ENCODE results near the gene MET.

MET gene

DNA sequence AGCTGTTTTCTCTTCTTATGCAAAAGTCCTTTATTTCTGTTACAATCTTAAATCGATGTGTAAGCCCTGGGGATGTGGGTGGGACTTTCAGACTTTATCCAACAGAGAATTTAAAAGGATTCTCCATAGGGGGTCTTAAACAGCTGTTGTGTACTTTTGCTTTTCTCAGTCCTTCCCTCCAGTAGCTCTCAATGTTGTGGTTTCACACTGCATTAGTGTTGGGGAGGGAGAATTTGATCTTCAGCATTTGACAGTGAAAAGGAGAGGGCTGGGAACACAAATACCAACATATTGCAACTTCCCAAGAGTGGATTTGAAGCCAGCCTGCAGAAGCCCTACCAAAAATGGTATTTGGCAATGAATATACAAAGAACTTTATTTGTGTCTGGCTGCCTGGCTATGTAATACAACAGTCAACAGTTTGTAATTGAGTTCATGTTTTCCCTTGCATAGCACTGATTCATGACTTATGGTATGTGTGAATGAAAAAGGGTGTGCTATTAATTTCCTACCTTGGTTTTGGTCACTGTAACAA, 110.2 kb downstream of the MET start (continued):
- TF ChIP-seq, protein P1, sequence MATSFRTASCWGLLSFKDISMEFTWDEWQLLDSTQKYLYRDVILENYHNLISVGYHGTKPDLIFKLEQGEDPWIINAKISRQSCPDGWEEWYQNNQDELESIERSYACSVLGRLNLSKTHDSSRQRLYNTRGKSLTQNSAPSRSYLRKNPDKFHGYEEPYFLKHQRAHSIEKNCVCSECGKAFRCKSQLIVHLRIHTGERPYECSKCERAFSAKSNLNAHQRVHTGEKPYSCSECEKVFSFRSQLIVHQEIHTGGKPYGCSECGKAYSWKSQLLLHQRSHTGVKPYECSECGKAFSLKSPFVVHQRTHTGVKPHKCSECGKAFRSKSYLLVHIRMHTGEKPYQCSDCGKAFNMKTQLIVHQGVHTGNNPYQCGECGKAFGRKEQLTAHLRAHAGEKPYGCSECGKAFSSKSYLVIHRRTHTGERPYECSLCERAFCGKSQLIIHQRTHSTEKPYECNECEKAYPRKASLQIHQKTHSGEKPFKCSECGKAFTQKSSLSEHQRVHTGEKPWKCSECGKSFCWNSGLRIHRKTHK (tag by site-specific recombination; IDR thresholded peaks at IDR 0.05): no peak
- TF ChIP-seq ZNF157 (tag by site-specific recombination; IDR thresholded peaks at IDR 0.05) (no peak), KLF16 (tag by site-specific recombination; IDR thresholded peaks at IDR 0.05) (no peak), ZNF768 (tag by site-specific recombination; IDR thresholded peaks at IDR 0.05) (no peak), ZNF221 (tag by site-specific recombination; IDR thresholded peaks at IDR 0.05; ENCODE audit: borderline replicate concordance) (no peak), KLF10 (tag by site-specific recombination; IDR thresholded peaks at IDR 0.05) (0 out of 2 replicates have a peak, but pooled peaks have one; percentile 51), ZNF19 (tag by site-specific recombination; IDR thresholded peaks at IDR 0.05; ENCODE audit: low read depth) (no peak), SP3 (tag by site-specific recombination; IDR thresholded peaks at IDR 0.05) (no peak), HOXC10 (CRISPR knock-in tag; IDR thresholded peaks at IDR 0.05) (no peak), ZNF292 (tag by site-specific recombination; IDR thresholded peaks at IDR 0.05; ENCODE audit: borderline replicate concordance, low read depth) (no peak), ZNF311 (tag by site-specific recombination; IDR thresholded peaks at IDR 0.05; ENCODE audit: borderline replicate concordance) (no peak), FEZF1 (tag by site-specific recombination; IDR thresholded peaks at IDR 0.05) (peak; percentile 83), ZNF623 (tag by site-specific recombination; IDR thresholded peaks at IDR 0.05) (no peak), OSR2 (tag by site-specific recombination; IDR thresholded peaks at IDR 0.05) (peak; percentile 73), ZNF169 (tag by site-specific recombination; IDR thresholded peaks at IDR 0.05) (no peak)
- TF ChIP-seq, protein P2, sequence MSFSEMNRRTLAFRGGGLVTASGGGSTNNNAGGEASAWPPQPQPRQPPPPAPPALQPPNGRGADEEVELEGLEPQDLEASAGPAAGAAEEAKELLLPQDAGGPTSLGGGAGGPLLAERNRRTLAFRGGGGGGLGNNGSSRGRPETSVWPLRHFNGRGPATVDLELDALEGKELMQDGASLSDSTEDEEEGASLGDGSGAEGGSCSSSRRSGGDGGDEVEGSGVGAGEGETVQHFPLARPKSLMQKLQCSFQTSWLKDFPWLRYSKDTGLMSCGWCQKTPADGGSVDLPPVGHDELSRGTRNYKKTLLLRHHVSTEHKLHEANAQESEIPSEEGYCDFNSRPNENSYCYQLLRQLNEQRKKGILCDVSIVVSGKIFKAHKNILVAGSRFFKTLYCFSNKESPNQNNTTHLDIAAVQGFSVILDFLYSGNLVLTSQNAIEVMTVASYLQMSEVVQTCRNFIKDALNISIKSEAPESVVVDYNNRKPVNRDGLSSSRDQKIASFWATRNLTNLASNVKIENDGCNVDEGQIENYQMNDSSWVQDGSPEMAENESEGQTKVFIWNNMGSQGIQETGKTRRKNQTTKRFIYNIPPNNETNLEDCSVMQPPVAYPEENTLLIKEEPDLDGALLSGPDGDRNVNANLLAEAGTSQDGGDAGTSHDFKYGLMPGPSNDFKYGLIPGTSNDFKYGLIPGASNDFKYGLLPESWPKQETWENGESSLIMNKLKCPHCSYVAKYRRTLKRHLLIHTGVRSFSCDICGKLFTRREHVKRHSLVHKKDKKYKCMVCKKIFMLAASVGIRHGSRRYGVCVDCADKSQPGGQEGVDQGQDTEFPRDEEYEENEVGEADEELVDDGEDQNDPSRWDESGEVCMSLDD (tag by site-specific recombination; IDR thresholded peaks at IDR 0.05): no peak
- TF ChIP-seq, protein P3, sequence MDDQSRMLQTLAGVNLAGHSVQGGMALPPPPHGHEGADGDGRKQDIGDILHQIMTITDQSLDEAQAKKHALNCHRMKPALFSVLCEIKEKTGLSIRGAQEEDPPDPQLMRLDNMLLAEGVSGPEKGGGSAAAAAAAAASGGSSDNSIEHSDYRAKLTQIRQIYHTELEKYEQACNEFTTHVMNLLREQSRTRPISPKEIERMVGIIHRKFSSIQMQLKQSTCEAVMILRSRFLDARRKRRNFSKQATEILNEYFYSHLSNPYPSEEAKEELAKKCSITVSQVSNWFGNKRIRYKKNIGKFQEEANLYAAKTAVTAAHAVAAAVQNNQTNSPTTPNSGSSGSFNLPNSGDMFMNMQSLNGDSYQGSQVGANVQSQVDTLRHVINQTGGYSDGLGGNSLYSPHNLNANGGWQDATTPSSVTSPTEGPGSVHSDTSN (CRISPR knock-in tag; IDR thresholded peaks at IDR 0.05): no peak
- TF ChIP-seq, protein P4, sequence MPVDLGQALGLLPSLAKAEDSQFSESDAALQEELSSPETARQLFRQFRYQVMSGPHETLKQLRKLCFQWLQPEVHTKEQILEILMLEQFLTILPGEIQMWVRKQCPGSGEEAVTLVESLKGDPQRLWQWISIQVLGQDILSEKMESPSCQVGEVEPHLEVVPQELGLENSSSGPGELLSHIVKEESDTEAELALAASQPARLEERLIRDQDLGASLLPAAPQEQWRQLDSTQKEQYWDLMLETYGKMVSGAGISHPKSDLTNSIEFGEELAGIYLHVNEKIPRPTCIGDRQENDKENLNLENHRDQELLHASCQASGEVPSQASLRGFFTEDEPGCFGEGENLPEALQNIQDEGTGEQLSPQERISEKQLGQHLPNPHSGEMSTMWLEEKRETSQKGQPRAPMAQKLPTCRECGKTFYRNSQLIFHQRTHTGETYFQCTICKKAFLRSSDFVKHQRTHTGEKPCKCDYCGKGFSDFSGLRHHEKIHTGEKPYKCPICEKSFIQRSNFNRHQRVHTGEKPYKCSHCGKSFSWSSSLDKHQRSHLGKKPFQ (tag by site-specific recombination; IDR thresholded peaks at IDR 0.05): no peak
- TF ChIP-seq, protein P5, sequence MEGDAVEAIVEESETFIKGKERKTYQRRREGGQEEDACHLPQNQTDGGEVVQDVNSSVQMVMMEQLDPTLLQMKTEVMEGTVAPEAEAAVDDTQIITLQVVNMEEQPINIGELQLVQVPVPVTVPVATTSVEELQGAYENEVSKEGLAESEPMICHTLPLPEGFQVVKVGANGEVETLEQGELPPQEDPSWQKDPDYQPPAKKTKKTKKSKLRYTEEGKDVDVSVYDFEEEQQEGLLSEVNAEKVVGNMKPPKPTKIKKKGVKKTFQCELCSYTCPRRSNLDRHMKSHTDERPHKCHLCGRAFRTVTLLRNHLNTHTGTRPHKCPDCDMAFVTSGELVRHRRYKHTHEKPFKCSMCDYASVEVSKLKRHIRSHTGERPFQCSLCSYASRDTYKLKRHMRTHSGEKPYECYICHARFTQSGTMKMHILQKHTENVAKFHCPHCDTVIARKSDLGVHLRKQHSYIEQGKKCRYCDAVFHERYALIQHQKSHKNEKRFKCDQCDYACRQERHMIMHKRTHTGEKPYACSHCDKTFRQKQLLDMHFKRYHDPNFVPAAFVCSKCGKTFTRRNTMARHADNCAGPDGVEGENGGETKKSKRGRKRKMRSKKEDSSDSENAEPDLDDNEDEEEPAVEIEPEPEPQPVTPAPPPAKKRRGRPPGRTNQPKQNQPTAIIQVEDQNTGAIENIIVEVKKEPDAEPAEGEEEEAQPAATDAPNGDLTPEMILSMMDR (tag by site-specific recombination; IDR thresholded peaks at IDR 0.05): no peak
- TF ChIP-seq, protein P6, sequence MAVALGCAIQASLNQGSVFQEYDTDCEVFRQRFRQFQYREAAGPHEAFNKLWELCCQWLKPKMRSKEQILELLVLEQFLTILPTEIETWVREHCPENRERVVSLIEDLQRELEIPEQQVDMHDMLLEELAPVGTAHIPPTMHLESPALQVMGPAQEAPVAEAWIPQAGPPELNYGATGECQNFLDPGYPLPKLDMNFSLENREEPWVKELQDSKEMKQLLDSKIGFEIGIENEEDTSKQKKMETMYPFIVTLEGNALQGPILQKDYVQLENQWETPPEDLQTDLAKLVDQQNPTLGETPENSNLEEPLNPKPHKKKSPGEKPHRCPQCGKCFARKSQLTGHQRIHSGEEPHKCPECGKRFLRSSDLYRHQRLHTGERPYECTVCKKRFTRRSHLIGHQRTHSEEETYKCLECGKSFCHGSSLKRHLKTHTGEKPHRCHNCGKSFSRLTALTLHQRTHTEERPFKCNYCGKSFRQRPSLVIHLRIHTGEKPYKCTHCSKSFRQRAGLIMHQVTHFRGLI (tag by site-specific recombination; IDR thresholded peaks at IDR 0.05): peak; percentile 41; the same call in 1 of the 2 replicates
- TF ChIP-seq, protein P7, sequence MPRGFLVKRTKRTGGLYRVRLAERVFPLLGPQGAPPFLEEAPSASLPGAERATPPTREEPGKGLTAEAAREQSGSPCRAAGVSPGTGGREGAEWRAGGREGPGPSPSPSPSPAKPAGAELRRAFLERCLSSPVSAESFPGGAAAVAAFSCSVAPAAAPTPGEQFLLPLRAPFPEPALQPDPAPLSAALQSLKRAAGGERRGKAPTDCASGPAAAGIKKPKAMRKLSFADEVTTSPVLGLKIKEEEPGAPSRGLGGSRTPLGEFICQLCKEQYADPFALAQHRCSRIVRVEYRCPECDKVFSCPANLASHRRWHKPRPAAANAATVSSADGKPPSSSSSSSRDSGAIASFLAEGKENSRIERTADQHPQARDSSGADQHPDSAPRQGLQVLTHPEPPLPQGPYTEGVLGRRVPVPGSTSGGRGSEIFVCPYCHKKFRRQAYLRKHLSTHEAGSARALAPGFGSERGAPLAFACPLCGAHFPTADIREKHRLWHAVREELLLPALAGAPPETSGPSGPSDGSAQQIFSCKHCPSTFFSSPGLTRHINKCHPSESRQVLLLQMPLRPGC (tag by site-specific recombination; IDR thresholded peaks at IDR 0.05): no peak
- TF ChIP-seq, protein P8, sequence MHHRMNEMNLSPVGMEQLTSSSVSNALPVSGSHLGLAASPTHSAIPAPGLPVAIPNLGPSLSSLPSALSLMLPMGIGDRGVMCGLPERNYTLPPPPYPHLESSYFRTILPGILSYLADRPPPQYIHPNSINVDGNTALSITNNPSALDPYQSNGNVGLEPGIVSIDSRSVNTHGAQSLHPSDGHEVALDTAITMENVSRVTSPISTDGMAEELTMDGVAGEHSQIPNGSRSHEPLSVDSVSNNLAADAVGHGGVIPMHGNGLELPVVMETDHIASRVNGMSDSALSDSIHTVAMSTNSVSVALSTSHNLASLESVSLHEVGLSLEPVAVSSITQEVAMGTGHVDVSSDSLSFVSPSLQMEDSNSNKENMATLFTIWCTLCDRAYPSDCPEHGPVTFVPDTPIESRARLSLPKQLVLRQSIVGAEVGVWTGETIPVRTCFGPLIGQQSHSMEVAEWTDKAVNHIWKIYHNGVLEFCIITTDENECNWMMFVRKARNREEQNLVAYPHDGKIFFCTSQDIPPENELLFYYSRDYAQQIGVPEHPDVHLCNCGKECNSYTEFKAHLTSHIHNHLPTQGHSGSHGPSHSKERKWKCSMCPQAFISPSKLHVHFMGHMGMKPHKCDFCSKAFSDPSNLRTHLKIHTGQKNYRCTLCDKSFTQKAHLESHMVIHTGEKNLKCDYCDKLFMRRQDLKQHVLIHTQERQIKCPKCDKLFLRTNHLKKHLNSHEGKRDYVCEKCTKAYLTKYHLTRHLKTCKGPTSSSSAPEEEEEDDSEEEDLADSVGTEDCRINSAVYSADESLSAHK (tag by site-specific recombination; IDR thresholded peaks at IDR 0.05): no peak; the same call in 1 of the 2 replicates
- TF ChIP-seq, protein P9, sequence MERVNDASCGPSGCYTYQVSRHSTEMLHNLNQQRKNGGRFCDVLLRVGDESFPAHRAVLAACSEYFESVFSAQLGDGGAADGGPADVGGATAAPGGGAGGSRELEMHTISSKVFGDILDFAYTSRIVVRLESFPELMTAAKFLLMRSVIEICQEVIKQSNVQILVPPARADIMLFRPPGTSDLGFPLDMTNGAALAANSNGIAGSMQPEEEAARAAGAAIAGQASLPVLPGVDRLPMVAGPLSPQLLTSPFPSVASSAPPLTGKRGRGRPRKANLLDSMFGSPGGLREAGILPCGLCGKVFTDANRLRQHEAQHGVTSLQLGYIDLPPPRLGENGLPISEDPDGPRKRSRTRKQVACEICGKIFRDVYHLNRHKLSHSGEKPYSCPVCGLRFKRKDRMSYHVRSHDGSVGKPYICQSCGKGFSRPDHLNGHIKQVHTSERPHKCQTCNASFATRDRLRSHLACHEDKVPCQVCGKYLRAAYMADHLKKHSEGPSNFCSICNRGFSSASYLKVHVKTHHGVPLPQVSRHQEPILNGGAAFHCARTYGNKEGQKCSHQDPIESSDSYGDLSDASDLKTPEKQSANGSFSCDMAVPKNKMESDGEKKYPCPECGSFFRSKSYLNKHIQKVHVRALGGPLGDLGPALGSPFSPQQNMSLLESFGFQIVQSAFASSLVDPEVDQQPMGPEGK (tag by site-specific recombination; IDR thresholded peaks at IDR 0.05): no peak

Measured in HEK293 (cell line).